Ishikawa (cell line): ENCODE results near the gene KTI12.

ENCODE experiments used
- CEBPB ChIP-seq: IDR thresholded peaks from 2 replicates; pipeline ENCODE4 v1.6.1; 2012
- CREB1 ChIP-seq: IDR thresholded peaks from 2 replicates; pipeline ENCODE4 v1.6.1; 2012; ENCODE audit warnings: low read depth
- EGR1 ChIP-seq: IDR thresholded peaks from 2 replicates; pipeline ENCODE4 v1.6.1; 2012
- EP300 ChIP-seq: IDR thresholded peaks from 2 replicates; pipeline ENCODE4 v1.6.1; 2012; ENCODE audit warnings: borderline replicate concordance
- FOXM1 ChIP-seq: IDR thresholded peaks from 2 replicates; pipeline ENCODE4 v1.6.1; 2012; ENCODE audit warnings: low read depth, borderline replicate concordance
- MAX ChIP-seq: IDR thresholded peaks from 2 replicates; pipeline ENCODE4 v1.6.1; 2012
- NFIC ChIP-seq: IDR thresholded peaks from 2 replicates; pipeline ENCODE4 v1.6.1; 2012
- RAD21 ChIP-seq: IDR thresholded peaks from 2 replicates; pipeline ENCODE4 v1.6.1; 2012; ENCODE audit warnings: low read depth
- REST ChIP-seq: IDR thresholded peaks from 2 replicates; pipeline ENCODE4 v1.6.1; 2012; ENCODE audit warnings: low read depth, mild to moderate bottlenecking
- TAF1 ChIP-seq: IDR thresholded peaks from 2 replicates; pipeline ENCODE4 v1.6.1; 2012; ENCODE audit warnings: low read depth, mild to moderate bottlenecking
- TCF12 ChIP-seq: IDR thresholded peaks from 2 replicates; pipeline ENCODE4 v1.6.1; 2012; ENCODE audit warnings: low read depth
- TEAD4 ChIP-seq: IDR thresholded peaks from 2 replicates; pipeline ENCODE4 v1.6.1; 2012
- YY1 ChIP-seq: IDR thresholded peaks from 2 replicates; pipeline ENCODE4 v1.6.1; 2012; ENCODE audit warnings: low read depth
- ZBTB7A ChIP-seq: IDR thresholded peaks from 2 replicates; pipeline ENCODE4 v1.6.1; 2012; ENCODE audit warnings: low read depth
- TF ChIP-seq, protein P1 (sequence below): IDR thresholded peaks from 2 replicates; pipeline ENCODE4 v1.6.1; 2012

The KTI12 gene

GRCh38 chr1:52057255-52057654 lies 23.6 kb upstream of the KTI12 start:
- TF ChIP-seq YY1 (no peak), RAD21 (no peak), TEAD4 (no peak), MAX (no peak), ZBTB7A (no peak), TCF12 (no peak), CEBPB (no peak), NFIC (no peak), TAF1 (no peak), EP300 (no peak), CREB1 (no peak)
- TF ChIP-seq, protein P1, sequence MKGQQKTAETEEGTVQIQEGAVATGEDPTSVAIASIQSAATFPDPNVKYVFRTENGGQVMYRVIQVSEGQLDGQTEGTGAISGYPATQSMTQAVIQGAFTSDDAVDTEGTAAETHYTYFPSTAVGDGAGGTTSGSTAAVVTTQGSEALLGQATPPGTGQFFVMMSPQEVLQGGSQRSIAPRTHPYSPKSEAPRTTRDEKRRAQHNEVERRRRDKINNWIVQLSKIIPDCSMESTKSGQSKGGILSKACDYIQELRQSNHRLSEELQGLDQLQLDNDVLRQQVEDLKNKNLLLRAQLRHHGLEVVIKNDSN = no peak

- TF ChIP-seq TAF1 (no peak), YY1 (no peak), CREB1 (no peak), FOXM1 (no peak), CEBPB (no peak), TEAD4 (no peak), NFIC (no peak), ZBTB7A (no peak), EGR1 (no peak), RAD21 (no peak), REST (no peak), EP300 (no peak), TCF12 (no peak), MAX (no peak)
- TF ChIP-seq, protein P1 = no peak
Observed at GRCh38 chr1:52056937-52057231, 23.3 kb upstream of the KTI12 start.

GRCh38 chr1:52056163-52056936 lies 22.7 kb upstream of the KTI12 start, which contains the start of gene BTF3L4:
BTF3L4 (plus strand) TSS chr1:52056295; CDS start chr1:52059848, 3,553 bp downstream.
- TF ChIP-seq TEAD4 (no peak), EGR1 (peak; percentile 96), TCF12 (peak; percentile 58; the same call in 1 of the 2 replicates), FOXM1 (no peak), YY1 (peak; percentile 89), CREB1 (no peak), RAD21 (no peak), EP300 (peak; percentile 30; the same call in 1 of the 2 replicates), CEBPB (no peak), TAF1 (peak; percentile 87), ZBTB7A (peak; percentile 87), REST (no peak), NFIC (no peak), MAX (peak; percentile 95)
- TF ChIP-seq, protein P1 = peak; percentile 89

DNA sequence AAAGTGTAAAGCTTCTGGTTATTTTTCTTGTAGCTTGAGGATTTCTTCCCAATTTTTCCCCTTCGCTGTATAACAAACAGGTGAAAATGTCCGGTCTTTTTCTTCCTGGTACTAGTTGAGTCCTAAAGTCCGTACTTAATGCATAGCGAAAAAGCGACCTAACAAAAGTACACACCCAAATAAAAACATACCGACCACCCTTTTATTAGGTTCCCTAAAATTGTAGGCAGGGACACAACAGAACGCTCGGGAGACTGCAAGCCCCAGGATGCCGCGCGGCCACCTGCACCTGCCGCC lies 22.2 kb upstream of the KTI12 start:
- no peak for TF ChIP-seq CEBPB
- no peak for TF ChIP-seq EGR1
- TF ChIP-seq ZBTB7A = no peak
- no peak for TF ChIP-seq YY1
- no peak for TF ChIP-seq TEAD4
- TF ChIP-seq, protein P1 = no peak
- no peak for TF ChIP-seq RAD21
- no peak for TF ChIP-seq TCF12
- TF ChIP-seq NFIC = no peak
- no peak for TF ChIP-seq TAF1
- TF ChIP-seq EP300 = no peak
- no peak for TF ChIP-seq FOXM1
- no peak for TF ChIP-seq MAX
- no peak for TF ChIP-seq REST
- no peak for TF ChIP-seq CREB1
